SU-DHL-6 (cell line): ENCODE results near the gene SETD1B.

Source experiments
- EZH2phosphoT487 ChIP-seq: fragments of 200-600 bp; sonication (generic), shearing (Covaris generic); conservative IDR thresholded peaks from 2 replicates; pipeline ENCODE4 v1.6.1; 2018; ENCODE audit warnings: mild to moderate bottlenecking, antibody characterized with exemption, low read length, moderate library complexity, mixed read lengths
- TF ChIP-seq, protein P1 (sequence below): fragments of 200-600 bp; sonication (generic); IDR thresholded peaks from one replicate; pipeline ENCODE4 v1.5.1; 2017; ENCODE audit warnings: antibody characterized with exemption, mild to moderate bottlenecking, low read length, moderate library complexity; ENCODE audit not compliant: insufficient read depth, poor library complexity, severe bottlenecking

DNA sequence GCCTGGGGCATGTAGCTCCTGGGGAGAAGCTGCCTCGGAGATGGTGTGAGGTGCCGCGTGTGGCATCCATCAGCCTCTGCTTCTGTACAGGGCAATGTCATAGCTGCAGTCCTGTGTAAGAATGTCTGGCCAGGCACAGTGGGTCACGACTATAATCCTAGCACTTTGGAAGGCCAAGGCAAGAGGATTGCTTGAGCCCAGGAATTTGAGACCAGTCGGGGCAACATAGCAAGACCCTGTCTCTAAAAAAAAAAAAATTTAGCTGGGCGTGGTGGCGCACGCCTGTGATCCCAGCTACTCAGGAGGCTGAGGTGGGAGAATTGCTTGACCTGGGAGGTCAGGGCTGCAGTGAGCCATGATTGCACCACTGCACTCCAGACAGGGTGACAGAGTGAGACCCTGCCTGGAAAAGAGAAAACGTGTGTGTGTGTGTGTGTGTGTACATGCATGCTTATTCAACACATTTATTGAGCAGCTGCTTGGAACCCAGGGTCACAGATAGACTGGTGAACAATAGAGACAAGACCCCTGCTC, 34.4 kb upstream of the SETD1B start:
- TF ChIP-seq, protein P1, sequence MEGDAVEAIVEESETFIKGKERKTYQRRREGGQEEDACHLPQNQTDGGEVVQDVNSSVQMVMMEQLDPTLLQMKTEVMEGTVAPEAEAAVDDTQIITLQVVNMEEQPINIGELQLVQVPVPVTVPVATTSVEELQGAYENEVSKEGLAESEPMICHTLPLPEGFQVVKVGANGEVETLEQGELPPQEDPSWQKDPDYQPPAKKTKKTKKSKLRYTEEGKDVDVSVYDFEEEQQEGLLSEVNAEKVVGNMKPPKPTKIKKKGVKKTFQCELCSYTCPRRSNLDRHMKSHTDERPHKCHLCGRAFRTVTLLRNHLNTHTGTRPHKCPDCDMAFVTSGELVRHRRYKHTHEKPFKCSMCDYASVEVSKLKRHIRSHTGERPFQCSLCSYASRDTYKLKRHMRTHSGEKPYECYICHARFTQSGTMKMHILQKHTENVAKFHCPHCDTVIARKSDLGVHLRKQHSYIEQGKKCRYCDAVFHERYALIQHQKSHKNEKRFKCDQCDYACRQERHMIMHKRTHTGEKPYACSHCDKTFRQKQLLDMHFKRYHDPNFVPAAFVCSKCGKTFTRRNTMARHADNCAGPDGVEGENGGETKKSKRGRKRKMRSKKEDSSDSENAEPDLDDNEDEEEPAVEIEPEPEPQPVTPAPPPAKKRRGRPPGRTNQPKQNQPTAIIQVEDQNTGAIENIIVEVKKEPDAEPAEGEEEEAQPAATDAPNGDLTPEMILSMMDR = no peak
- no peak for TF ChIP-seq EZH2phosphoT487
